Psoas muscle (tissue), 8 donors: ENCODE measurements around the gene IP6K1. TPM values are rescaled to one million over a fixed set of nuclear protein-coding genes. Genes with fewer than 3 reads are reported as not detected.

Source experiments
- ATAC-seq, 4 donors: fragments of 200-7000 bp; cut with Tn5 transposase; one replicate each; pipeline ENCODE4 v1.9.1; 2020; ENCODE audit warnings: moderate library complexity in 3 of 4, mild to moderate bottlenecking in 2 of 4
- DNase-seq, 2 donors: peaks; one replicate each; pipeline ENCODE4 v3.0.0-alpha.2; 2020
- H3K27ac ChIP-seq: fragments of 200-600 bp; one replicate; pipeline ENCODE4 v1.8.0; 2022
- H3K27me3 ChIP-seq, 3 donors: fragments of 200-600 bp in 1 of 3; one replicate each; pipeline versions ENCODE4 v1.6.1 to v1.8.0; 2013 to 2022; ENCODE audit warnings: low read length in 2 of 3, mild to moderate bottlenecking in 2 of 3, moderate library complexity in 1 of 3; ENCODE audit not compliant: insufficient read depth in 3 of 3
- H3K36me3 ChIP-seq, 2 donors: fragments of 200-600 bp in 1 of 2; one replicate each; pipeline versions ENCODE4 v1.6.1 to v1.8.0; 2013 to 2022; ENCODE audit warnings: low read depth in 1 of 2, mild to moderate bottlenecking in 1 of 2, moderate library complexity in 1 of 2; ENCODE audit not compliant: insufficient read depth in 1 of 2
- H3K4me1 ChIP-seq: fragments of 200-600 bp; one replicate; pipeline ENCODE4 v1.8.0; 2022
- H3K4me3 ChIP-seq: fragments of 200-600 bp; one replicate; pipeline ENCODE4 v1.8.0; 2022; ENCODE audit warnings: mild to moderate bottlenecking
- H3K9me3 ChIP-seq: fragments of 200-600 bp; one replicate; pipeline ENCODE4 v1.8.0; 2022
- WGBS, 3 donors: extraction: QIAGEN DNeasy Blood & Tissue Kit; methylation state at CpG; one replicate each; pipeline versions ENCODE4 v1.1.6 to v1.1.7; 2013; 5-methylcytosine and 5-hydroxymethylcytosine counted together
- intact Hi-C, 2 donors: fragments of 100-400 bp; cut with DNase I; formaldehyde crosslinking; loops; one replicate each; pipeline versions ENCODE4 v1.11.0 to v1.14.2; 2022
- polyA plus RNA-seq, 3 donors: library from polyadenylated mRNA; stranded (reverse); fragments of 200-250 nt; gene quantifications; one replicate each; pipeline ENCODE4 v1.2.3, GENCODE V29; 2013
- total RNA-seq, 4 donors: library from RNA; stranded (reverse); fragmentation: NEBNext Ultra II Directional in 2 of 4; extraction: Animal tissue kit (Norgen Biotek cat#: 25700) in 2 of 4; gene quantifications; one replicate each; pipeline versions ENCODE4 v1.2.1 to v1.2.4, GENCODE V29; 2021 to 2023
- TF ChIP-seq, protein P1 (sequence below): fragments of 200-600 bp; IDR thresholded peaks from one replicate; pipeline ENCODE4 v1.8.0; 2022; ENCODE audit warnings: antibody characterized with exemption
- donor health status: healthy with polysubstance abuse.
- donor health status: DM: no; HTN: no; CAD: no; lungs with moderate emphysema.
- donor health status: Bipolar disorder and iron deficiency.
- donor health status: healthy.
- donor health status: DM: yes; HTN: yes; CAD: no.
- donor health status: DM: no; HTN: no; CAD: no.
- donor health status: DM: no; HTN: no; CAD: no.
- donor health status: DM: yes; HTN: yes; CAD: no.

IP6K1 gene
- total and polyA plus RNA-seq, 7 donors, result 9.1 to 16.1 (median 12.3) TPM

DNA sequence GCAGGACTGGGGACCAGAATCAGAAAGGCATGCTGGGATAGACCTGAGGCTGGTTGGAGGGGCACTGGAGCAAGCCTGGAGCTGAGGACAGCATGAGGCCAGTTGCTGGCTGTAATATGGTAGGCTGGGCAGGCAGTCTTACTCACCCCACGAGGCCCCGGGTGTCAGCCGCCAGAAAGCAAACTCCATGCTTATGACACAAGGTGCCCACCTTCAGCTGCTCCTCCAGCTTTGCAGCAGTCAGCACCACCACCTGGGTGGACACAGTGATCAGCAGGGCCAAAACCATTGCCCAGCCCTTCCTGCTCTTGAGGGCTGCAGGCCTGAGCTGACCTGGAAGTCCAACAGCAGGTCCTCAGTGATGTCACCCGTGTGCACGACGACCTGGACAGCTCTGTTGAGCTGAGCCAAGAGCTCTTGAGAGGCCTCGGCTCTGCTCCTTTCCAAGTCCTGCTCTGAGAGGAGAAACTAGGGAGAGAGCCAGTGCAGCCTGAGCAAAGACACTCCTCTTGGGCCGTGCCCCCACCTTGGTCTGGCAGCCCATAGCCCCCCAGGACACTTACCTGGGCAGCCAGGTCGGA is 26.7 kb upstream of the IP6K1 start:
- Histone ChIP-seq H3K27me3 (no peaks in the 10 kb centered on the region), H3K27ac (peak overlapping the region; percentile 60), H3K4me3 (peak overlapping the region; percentile 67), H3K36me3 (peaks cover 0 to 5% of the 10 kb centered on the region in 2 donors), H3K4me1 (peaks cover 12% of the 10 kb centered on the region), H3K9me3 (no peaks in the 10 kb centered on the region)
- peak in 3 of 4 donors; percentile 13 to 35 (median 19) for ATAC-seq
- DNase-seq, result no peak
- 20 to 39% (median 29%) methylated on average over 9 of the region's 9 CpGs for WGBS, 3 donors
- TF ChIP-seq, protein P1, sequence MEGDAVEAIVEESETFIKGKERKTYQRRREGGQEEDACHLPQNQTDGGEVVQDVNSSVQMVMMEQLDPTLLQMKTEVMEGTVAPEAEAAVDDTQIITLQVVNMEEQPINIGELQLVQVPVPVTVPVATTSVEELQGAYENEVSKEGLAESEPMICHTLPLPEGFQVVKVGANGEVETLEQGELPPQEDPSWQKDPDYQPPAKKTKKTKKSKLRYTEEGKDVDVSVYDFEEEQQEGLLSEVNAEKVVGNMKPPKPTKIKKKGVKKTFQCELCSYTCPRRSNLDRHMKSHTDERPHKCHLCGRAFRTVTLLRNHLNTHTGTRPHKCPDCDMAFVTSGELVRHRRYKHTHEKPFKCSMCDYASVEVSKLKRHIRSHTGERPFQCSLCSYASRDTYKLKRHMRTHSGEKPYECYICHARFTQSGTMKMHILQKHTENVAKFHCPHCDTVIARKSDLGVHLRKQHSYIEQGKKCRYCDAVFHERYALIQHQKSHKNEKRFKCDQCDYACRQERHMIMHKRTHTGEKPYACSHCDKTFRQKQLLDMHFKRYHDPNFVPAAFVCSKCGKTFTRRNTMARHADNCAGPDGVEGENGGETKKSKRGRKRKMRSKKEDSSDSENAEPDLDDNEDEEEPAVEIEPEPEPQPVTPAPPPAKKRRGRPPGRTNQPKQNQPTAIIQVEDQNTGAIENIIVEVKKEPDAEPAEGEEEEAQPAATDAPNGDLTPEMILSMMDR, result no peak
- intact Hi-C loops, result no loop called here

DNA sequence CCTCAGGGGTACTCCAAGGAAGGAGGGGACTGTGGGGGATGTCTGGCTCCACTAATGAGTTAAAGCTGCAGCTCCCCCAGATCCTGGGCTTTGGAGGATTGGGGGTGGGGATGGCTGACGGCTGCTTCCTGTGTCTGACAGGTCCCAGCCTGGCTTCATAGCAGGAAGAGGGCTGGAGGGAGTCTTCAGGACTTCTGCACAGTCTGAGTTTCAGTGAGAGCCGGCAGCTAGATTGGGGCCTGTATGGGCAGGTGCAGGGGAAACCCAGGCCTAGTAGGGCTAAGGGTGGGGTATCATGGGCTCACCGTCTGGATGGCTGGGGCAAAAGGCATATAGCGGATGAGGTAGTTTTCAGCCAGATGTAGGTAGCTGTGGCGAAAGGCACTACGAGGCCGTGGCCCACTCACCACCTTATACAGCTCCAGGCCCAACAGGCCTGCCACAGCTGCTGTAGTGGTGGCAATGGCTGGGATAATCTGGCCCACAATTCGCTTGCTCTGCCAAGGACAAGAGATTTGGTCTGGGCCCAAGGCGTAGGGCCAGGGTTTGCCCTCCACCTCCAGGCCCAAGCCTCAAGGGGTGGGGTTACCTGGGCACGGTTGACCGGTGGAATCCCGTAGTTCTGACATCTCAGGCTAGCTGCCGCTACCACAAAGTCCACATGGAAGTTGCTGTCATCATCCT is 21.2 kb upstream of the IP6K1 start:
- DNase-seq (no peak), ATAC-seq (no peak)
- Histone ChIP-seq H3K4me3 (no peak overlapping the region), H3K4me1 (peaks cover 40% of the 10 kb centered on the region), H3K27me3 (no peaks in the 10 kb centered on the region), H3K9me3 (no peaks in the 10 kb centered on the region), H3K36me3 (peaks cover 0 to 12% of the 10 kb centered on the region in 2 donors), H3K27ac (peak overlapping the region; percentile 93)
- 68 to 74% (median 70%) methylated on average over 13 of the region's 13 CpGs for WGBS, 3 donors
- TF ChIP-seq, protein P1, result no peak
- intact Hi-C loops, result no loop called here

- 78 to 83% (median 81%) methylated on average over 2 of the region's 2 CpGs for WGBS, 3 donors
- ATAC-seq, result no peak
- intact Hi-C loops, result no loop called here
- TF ChIP-seq, protein P1, result no peak
- Histone ChIP-seq H3K9me3 (no peaks in the 10 kb centered on the region), H3K4me3 (no peak overlapping the region), H3K27ac (peak overlapping the region; percentile 93), H3K4me1 (peaks cover 38% of the 10 kb centered on the region), H3K36me3 (peaks cover 0 to 10% of the 10 kb centered on the region in 2 donors), H3K27me3 (no peaks in the 10 kb centered on the region)
- DNase-seq, result no peak
Measured at GRCh38 chr3:49806850-49807249, 20.5 kb upstream of the IP6K1 start.

DNA sequence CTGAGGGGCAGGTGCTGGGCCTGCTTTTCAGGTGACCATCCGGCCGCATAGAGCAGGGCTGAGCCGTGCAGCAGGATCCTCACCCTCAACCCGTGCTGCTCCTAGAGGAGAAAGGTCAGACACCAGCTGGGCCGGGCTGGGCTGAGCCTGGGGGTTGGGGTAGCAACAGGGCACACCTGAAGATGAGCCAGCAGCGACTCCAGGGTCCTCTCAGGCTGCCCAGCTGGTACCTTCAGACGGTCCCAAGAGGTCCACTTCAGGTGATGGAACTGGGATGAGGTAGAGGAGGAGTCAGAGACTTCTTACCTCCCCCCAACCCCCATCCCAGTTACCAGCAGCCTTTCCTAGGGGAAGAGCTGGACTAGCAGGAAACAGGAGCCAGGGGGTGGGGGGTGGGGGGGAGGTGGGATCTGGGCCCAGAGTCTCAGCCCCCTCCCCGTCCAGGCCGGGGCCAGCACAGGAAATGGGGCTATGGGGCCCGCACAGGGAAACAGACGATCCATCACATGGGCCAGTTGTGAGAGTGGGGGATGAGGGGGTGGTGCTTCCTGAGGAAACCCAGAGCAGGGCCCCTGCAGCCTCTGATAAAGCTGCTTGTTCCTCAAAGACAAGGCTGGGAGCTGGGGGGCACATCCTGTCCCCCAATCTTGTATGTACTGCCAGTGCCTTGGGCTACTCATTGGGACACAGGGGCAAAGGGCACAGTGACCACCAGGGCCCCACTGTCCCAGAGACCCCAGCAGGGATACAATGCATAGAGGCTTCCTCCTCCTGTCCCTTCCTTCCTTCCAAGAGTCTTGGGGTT is 19.8 kb upstream of the IP6K1 start:
- ATAC-seq (no peak), DNase-seq (peak in 1 of 2 donors; percentile 64)
- H3K36me3 ChIP-seq, result peaks cover 0 to 7% of the 10 kb centered on the region in 2 donors
- peak overlapping the region; percentile 76 for H3K4me3 ChIP-seq
- H3K27me3 ChIP-seq, result no peaks in the 10 kb centered on the region
- TF ChIP-seq, protein P1, result no peak
- peaks cover 38% of the 10 kb centered on the region for H3K4me1 ChIP-seq
- WGBS, 3 donors, result 37 to 50% (median 41%) methylated on average over 8 to 11 of the region's 11 CpGs
- H3K9me3 ChIP-seq, result no peaks in the 10 kb centered on the region
- intact Hi-C loops, result no loop called here
- H3K27ac ChIP-seq, result peak overlapping the region; percentile 93
